ENCODE data around the gene COL15A1.

GRCh38 chr9:99041618-99042017, 97.9 kb downstream of the COL15A1 start:
- TF ChIP-seq CTCF (IDR thresholded peaks at IDR 0.05; ENCODE audit: low read length): no peak
- TF ChIP-seq EZH2 (optimal IDR thresholded peaks at IDR 0.05; ENCODE audit: low read depth, low read length): no peak
